NCI-H1048 (cell line): Measurements from ENCODE around the gene PHLDB1.

Experiments
- DNase-seq: peaks from one replicate; lab custom pipeline; 2025; lab: John Stamatoyannopoulos, UW

PHLDB1 gene

GRCh38 chr11:118622376-118623268, 15.2 kb downstream of the PHLDB1 start:
- DNase-seq: peak; percentile 34

GRCh38 chr11:118623269-118623655, 15.8 kb downstream of the PHLDB1 start:
- no peak for DNase-seq

GRCh38 chr11:118625036-118625690, 17.7 kb downstream of the PHLDB1 start:
- DNase-seq: no peak

GRCh38 chr11:118625976-118626375, 18.6 kb downstream of the PHLDB1 start:
- no peak for DNase-seq

GRCh38 chr11:118627566-118627965, 20.2 kb downstream of the PHLDB1 start:
- DNase-seq: no peak

- DNase-seq: no peak
Measured at GRCh38 chr11:118628031-118628430, 20.6 kb downstream of the PHLDB1 start.

GRCh38 chr11:118628432-118628831, 21.0 kb downstream of the PHLDB1 start:
- no peak for DNase-seq

- no peak for DNase-seq
Measured at GRCh38 chr11:118628861-118629549, 21.6 kb downstream of the PHLDB1 start.

GRCh38 chr11:118629761-118630661, 22.6 kb downstream of the PHLDB1 start:
- DNase-seq: no peak

- no peak for DNase-seq
Measured at GRCh38 chr11:118631142-118631909, 23.9 kb downstream of the PHLDB1 start.

- no peak for DNase-seq
Measured at GRCh38 chr11:118632577-118633318, 25.3 kb downstream of the PHLDB1 start.

- DNase-seq: no peak
Measured at GRCh38 chr11:118633319-118633690, 25.9 kb downstream of the PHLDB1 start.

GRCh38 chr11:118633979-118634378, 26.6 kb downstream of the PHLDB1 start:
- DNase-seq: no peak

GRCh38 chr11:118634431-118635236, 27.2 kb downstream of the PHLDB1 start:
- DNase-seq: peak; percentile 29

- no peak for DNase-seq
Measured at GRCh38 chr11:118635237-118635591, 27.8 kb downstream of the PHLDB1 start.

GRCh38 chr11:118635642-118636041, 28.2 kb downstream of the PHLDB1 start:
- DNase-seq: no peak

- no peak for DNase-seq
Measured at GRCh38 chr11:118636569-118637290, 29.3 kb downstream of the PHLDB1 start.

GRCh38 chr11:118638726-118639125, 31.3 kb downstream of the PHLDB1 start:
- no peak for DNase-seq

- DNase-seq: no peak
Measured at GRCh38 chr11:118639899-118640298, 32.5 kb downstream of the PHLDB1 start.
